Adipocyte (in vitro differentiated cells): ENCODE results near the gene ANKRD33B.

Experiments used
- DNase-seq: peaks from one replicate; pipeline ENCODE4 v3.0.0-alpha.2; 2015; ENCODE audit warnings: low read depth
- H3K27me3 ChIP-seq: replicated peaks from 2 replicates; pipeline ENCODE4 v1.7.0; 2013; ENCODE audit warnings: mild to moderate bottlenecking, low read length, moderate library complexity; ENCODE audit not compliant: control insufficient read depth, insufficient read depth
- H3K36me3 ChIP-seq: 2 replicates; pipeline ENCODE4 v1.7.0; 2013; ENCODE audit warnings: low read length, mild to moderate bottlenecking, moderate library complexity; ENCODE audit not compliant: control insufficient read depth, insufficient read depth, severe bottlenecking
- H3K4me1 ChIP-seq: 2 replicates; pipeline ENCODE4 v1.7.0; 2013; ENCODE audit warnings: mild to moderate bottlenecking, low read length, moderate library complexity; ENCODE audit not compliant: control insufficient read depth, insufficient read depth
- H3K4me3 ChIP-seq: 2 replicates; pipeline ENCODE4 v1.7.0; 2013; ENCODE audit warnings: mild to moderate bottlenecking, low read length, moderate library complexity
- H3K9ac ChIP-seq: 2 replicates; pipeline ENCODE4 v1.7.0; 2013; ENCODE audit warnings: mild to moderate bottlenecking, low read length, moderate library complexity
- H3K9me3 ChIP-seq: 2 replicates; pipeline ENCODE4 v1.7.0; 2013; ENCODE audit warnings: mild to moderate bottlenecking, low read length, moderate library complexity; ENCODE audit not compliant: control insufficient read depth

Gene ANKRD33B

GRCh38 chr5:10538103-10538788 is 25.6 kb upstream of the ANKRD33B start:
- no peak for DNase-seq

GRCh38 chr5:10538789-10539686 is 24.8 kb upstream of the ANKRD33B start:
- no peak for DNase-seq
- H3K4me1 ChIP-seq: peaks cover 19% of the 10 kb centered on the region
- H3K9me3 ChIP-seq: no peaks in the 10 kb centered on the region
- H3K36me3 ChIP-seq: no peaks in the 10 kb centered on the region
- no peak overlapping the region for H3K9ac ChIP-seq
- H3K27me3 ChIP-seq: no peaks in the 10 kb centered on the region
- no peak overlapping the region for H3K4me3 ChIP-seq

More at GRCh38 chr5:10538103-10538788, 25.6 kb upstream of the ANKRD33B start:
- H3K4me1 ChIP-seq: peaks cover 18% of the 10 kb centered on the region
- H3K4me3 ChIP-seq: no peak overlapping the region
- H3K36me3 ChIP-seq: no peaks in the 10 kb centered on the region
- no peaks in the 10 kb centered on the region for H3K9me3 ChIP-seq
- H3K9ac ChIP-seq: no peak overlapping the region
- H3K27me3 ChIP-seq: no peaks in the 10 kb centered on the region

- DNase-seq: no peak
- Histone ChIP-seq H3K36me3 (no peaks in the 10 kb centered on the region), H3K9me3 (no peaks in the 10 kb centered on the region), H3K4me1 (peaks cover 23% of the 10 kb centered on the region), H3K4me3 (no peak overlapping the region), H3K9ac (no peak overlapping the region), H3K27me3 (no peaks in the 10 kb centered on the region)
Observed at GRCh38 chr5:10539687-10539998, 24.2 kb upstream of the ANKRD33B start.

- Histone ChIP-seq H3K4me3 (no peak overlapping the region), H3K36me3 (no peaks in the 10 kb centered on the region), H3K27me3 (no peaks in the 10 kb centered on the region), H3K9ac (no peak overlapping the region), H3K4me1 (peaks cover 26% of the 10 kb centered on the region), H3K9me3 (no peaks in the 10 kb centered on the region)
- no peak for DNase-seq
Observed at GRCh38 chr5:10540036-10540544, 23.8 kb upstream of the ANKRD33B start.

GRCh38 chr5:10540951-10541646 is 22.8 kb upstream of the ANKRD33B start:
- Histone ChIP-seq H3K27me3 (no peaks in the 10 kb centered on the region), H3K9me3 (no peaks in the 10 kb centered on the region), H3K4me3 (no peak overlapping the region), H3K4me1 (peaks cover 32% of the 10 kb centered on the region), H3K9ac (no peak overlapping the region), H3K36me3 (no peaks in the 10 kb centered on the region)
- no peak for DNase-seq

GRCh38 chr5:10542055-10542550 is 21.8 kb upstream of the ANKRD33B start:
- Histone ChIP-seq H3K4me3 (no peak overlapping the region), H3K4me1 (peaks cover 27% of the 10 kb centered on the region), H3K9me3 (no peaks in the 10 kb centered on the region), H3K27me3 (no peaks in the 10 kb centered on the region), H3K36me3 (no peaks in the 10 kb centered on the region), H3K9ac (no peak overlapping the region)
- DNase-seq: no peak

GRCh38 chr5:10543585-10544040 is 20.3 kb upstream of the ANKRD33B start:
- peaks cover 24% of the 10 kb centered on the region for H3K4me1 ChIP-seq
- H3K4me3 ChIP-seq: no peak overlapping the region
- no peak for DNase-seq
- peak overlapping the region; percentile 55 for H3K9ac ChIP-seq
- H3K36me3 ChIP-seq: no peaks in the 10 kb centered on the region
- no peaks in the 10 kb centered on the region for H3K9me3 ChIP-seq
- H3K27me3 ChIP-seq: no peaks in the 10 kb centered on the region

- H3K27me3 ChIP-seq: no peaks in the 10 kb centered on the region
- no peak overlapping the region for H3K4me3 ChIP-seq
- H3K9me3 ChIP-seq: no peaks in the 10 kb centered on the region
- no peaks in the 10 kb centered on the region for H3K36me3 ChIP-seq
- peak overlapping the region; percentile 55 for H3K9ac ChIP-seq
- peaks cover 19% of the 10 kb centered on the region for H3K4me1 ChIP-seq
- no peak for DNase-seq
Observed at GRCh38 chr5:10545084-10545483, 18.8 kb upstream of the ANKRD33B start.

- peaks cover 30% of the 10 kb centered on the region for H3K4me1 ChIP-seq
- no peaks in the 10 kb centered on the region for H3K9me3 ChIP-seq
- H3K36me3 ChIP-seq: no peaks in the 10 kb centered on the region
- H3K27me3 ChIP-seq: no peaks in the 10 kb centered on the region
- H3K9ac ChIP-seq: no peak overlapping the region
- DNase-seq: no peak
- H3K4me3 ChIP-seq: no peak overlapping the region
Observed at GRCh38 chr5:10546186-10546585, 17.7 kb upstream of the ANKRD33B start.

GRCh38 chr5:10548418-10549122 is 15.3 kb upstream of the ANKRD33B start:
- Histone ChIP-seq H3K4me1 (peaks cover 37% of the 10 kb centered on the region), H3K9me3 (no peaks in the 10 kb centered on the region), H3K9ac (no peak overlapping the region), H3K36me3 (no peaks in the 10 kb centered on the region), H3K4me3 (no peak overlapping the region), H3K27me3 (no peaks in the 10 kb centered on the region)
- DNase-seq: no peak
